Body of pancreas (tissue), 4 donors: Measurements from ENCODE around the gene CCL11. TPM values are rescaled to one million over a fixed set of nuclear protein-coding genes. Genes with fewer than 3 reads are reported as not detected.

Source experiments
- ATAC-seq: fragments of 150-250 bp; one replicate; pipeline ENCODE4 v1.9.1; 2016
- DNase-seq, 4 donors: peaks; one replicate each; pipeline ENCODE4 v3.0.0-alpha.2; 2019
- H3K27ac ChIP-seq, 4 donors: fragments of 200-600 bp; sonication (generic); 1 replicate in 3 of 4; 2 replicates in 1 of 4; pipeline versions ENCODE4 v1.5.1 to v1.6.1; 2016 to 2019; ENCODE audit warnings: mild to moderate bottlenecking in 1 of 4, mixed read lengths in 1 of 4, moderate library complexity in 1 of 4
- H3K27me3 ChIP-seq, 2 donors: fragments of 200-600 bp; sonication (generic); one replicate each; pipeline ENCODE4 v1.6.0; 2016; ENCODE audit warnings: mild to moderate bottlenecking in 1 of 2
- H3K36me3 ChIP-seq, 2 donors: fragments of 200-600 bp; sonication (generic); replicated peaks in 1 of 2; 2 replicates each; pipeline ENCODE4 v1.5.1; 2016; ENCODE audit warnings: low read depth in 2 of 2; ENCODE audit not compliant: insufficient read depth in 1 of 2
- H3K4me1 ChIP-seq: fragments of 200-600 bp; sonication (generic); one replicate; pipeline ENCODE4 v1.6.0; 2016
- H3K4me3 ChIP-seq, 2 donors: fragments of 200-600 bp; sonication (generic); 1 replicate in 1 of 2; 2 replicates in 1 of 2; pipeline ENCODE4 v1.5.1; 2016 to 2019
- H3K9me3 ChIP-seq, 3 donors: fragments of 200-600 bp; sonication (generic); 1 replicate in 2 of 3; 2 replicates in 1 of 3; pipeline ENCODE4 v1.5.1; 2016
- CTCF ChIP-seq, 7 experiments: fragments of 450-650 bp in 4 of 7; fragments of 200-600 bp in 3 of 7; sonication (generic) in 3 of 7; IDR thresholded peaks; one replicate each; pipeline ENCODE4 v1.5.1; 2016 to 2019; ENCODE audit warnings: antibody characterized with exemption in 7 of 7
- POLR2A ChIP-seq, 3 donors: fragments of 450-650 bp; IDR thresholded peaks; one replicate each; pipeline ENCODE4 v1.6.1; 2016; ENCODE audit warnings: antibody characterized with exemption in 3 of 3, mild to moderate bottlenecking in 2 of 3
- WGBS, 2 donors: methylation state at CpG; one replicate each; pipeline ENCODE4 v1.1.5; 2017; 5-methylcytosine and 5-hydroxymethylcytosine counted together
- intact Hi-C: fragments of 100-400 bp; cut with DNase I; formaldehyde crosslinking; loops from one replicate; pipeline ENCODE4 v1.15.1; 2023
- total RNA-seq, 2 donors: library from RNA; depleted of rRNA; stranded (reverse); fragments of >200 nt; gene quantifications; one replicate each; pipeline ENCODE4 v1.1.0, GENCODE V29; 2016

Gene CCL11
- total RNA-seq, 2 donors from 2014 or later, result not detected

GRCh38 chr17:34302636-34303035 is 17.1 kb downstream of the CCL11 start:
- Histone ChIP-seq H3K36me3 (no peaks in the 10 kb centered on the region), H3K4me3 (no peak overlapping the region), H3K4me1 (no peaks in the 10 kb centered on the region), H3K9me3 (no peaks in the 10 kb centered on the region), H3K27me3 (no peaks in the 10 kb centered on the region), H3K27ac (no peak overlapping the region)
- ATAC-seq (no peak), DNase-seq (no peak)
- no peak for TF ChIP-seq CTCF (IDR thresholded peaks at IDR 0.05)
- TF ChIP-seq POLR2A (IDR thresholded peaks at IDR 0.05), result no peak
- intact Hi-C loops, result loop anchor here (10.0 kb wide), 1 partner anchor 98 kb away; no protein-coding TSS in a partner anchor
- 79 to 86% methylated on average over 1 of the region's 1 CpG for WGBS, 2 donors

- Histone ChIP-seq H3K4me3 (no peak overlapping the region), H3K27ac (no peak overlapping the region), H3K9me3 (no peaks in the 10 kb centered on the region), H3K36me3 (no peaks in the 10 kb centered on the region), H3K27me3 (no peaks in the 10 kb centered on the region), H3K4me1 (no peaks in the 10 kb centered on the region)
- intact Hi-C loops, result loop anchor here (10.0 kb wide), 1 partner anchor 99 kb away; no protein-coding TSS in a partner anchor
- ATAC-seq, result no peak
- no peak for DNase-seq
- no peak for TF ChIP-seq CTCF (IDR thresholded peaks at IDR 0.05)
- no peak for TF ChIP-seq POLR2A (IDR thresholded peaks at IDR 0.05)
- WGBS, 2 donors, result 47 to 82% methylated on average over 2 of the region's 2 CpGs
These were observed 18.1 kb downstream of the CCL11 start for GRCh38 chr17:34303606-34304005.

- WGBS, 2 donors, result 78 to 82% methylated on average over 4 of the region's 4 CpGs
These were observed 19.5 kb downstream of the CCL11 start for GRCh38 chr17:34305061-34305460.

GRCh38 chr17:34305606-34306005 is 20.1 kb downstream of the CCL11 start:
- H3K4me1 ChIP-seq, result no peaks in the 10 kb centered on the region
- no peaks in the 10 kb centered on the region for H3K36me3 ChIP-seq
- no peak overlapping the region for H3K4me3 ChIP-seq
- H3K27me3 ChIP-seq, result no peaks in the 10 kb centered on the region
- no peaks in the 10 kb centered on the region for H3K9me3 ChIP-seq
- no peak for TF ChIP-seq POLR2A (IDR thresholded peaks at IDR 0.05)
- intact Hi-C loops, result loop anchor here (10.0 kb wide), 1 partner anchor 101 kb away; no protein-coding TSS in a partner anchor
- ATAC-seq (no peak), DNase-seq (no peak)
- no peak overlapping the region for H3K27ac ChIP-seq

More at GRCh38 chr17:34305061-34305460, 19.5 kb downstream of the CCL11 start:
- Histone ChIP-seq H3K27ac (no peak overlapping the region), H3K4me1 (no peaks in the 10 kb centered on the region), H3K9me3 (no peaks in the 10 kb centered on the region), H3K36me3 (no peaks in the 10 kb centered on the region), H3K4me3 (no peak overlapping the region), H3K27me3 (no peaks in the 10 kb centered on the region)
- TF ChIP-seq POLR2A (IDR thresholded peaks at IDR 0.05) (no peak), CTCF (IDR thresholded peaks at IDR 0.05) (no peak)
- intact Hi-C loops, result loop anchor here (10.0 kb wide), 1 partner anchor 100 kb away; no protein-coding TSS in a partner anchor
- ATAC-seq (no peak), DNase-seq (no peak)

- no peaks in the 10 kb centered on the region for H3K36me3 ChIP-seq
- H3K4me1 ChIP-seq, result no peaks in the 10 kb centered on the region
- peak in 2 of 4 donors; percentile 12 to 30 for DNase-seq
- peak; percentile 30 for ATAC-seq
- no peaks in the 10 kb centered on the region for H3K27me3 ChIP-seq
- no peak overlapping the region for H3K27ac ChIP-seq
- H3K4me3 ChIP-seq, result no peak overlapping the region
- peak in 4 of 7 experiments; percentile 32 to 48 (median 41) for TF ChIP-seq CTCF (IDR thresholded peaks at IDR 0.05)
- no peak for TF ChIP-seq POLR2A (IDR thresholded peaks at IDR 0.05)
- no peaks in the 10 kb centered on the region for H3K9me3 ChIP-seq
- 45 to 46% methylated on average over 3 of the region's 3 CpGs for WGBS, 2 donors
- intact Hi-C loops, result loop anchor here (10.0 kb wide), 1 partner anchor 102 kb away; no protein-coding TSS in a partner anchor
These were observed 20.9 kb downstream of the CCL11 start for GRCh38 chr17:34306466-34306865.
